CD14-positive monocyte (primary cell): ENCODE data around the gene CDC14A. TPM values are rescaled to one million over a fixed set of nuclear protein-coding genes. Genes with fewer than 3 reads are reported as not detected.

ENCODE experiments used
- DNase-seq, 3 donors: peaks; one replicate each; pipeline ENCODE4 v3.0.0-alpha.2; 2011 to 2022
- H2AFZ ChIP-seq: 2 replicates; pipeline ENCODE4 v1.6.0; 2012; ENCODE audit warnings: mild to moderate bottlenecking, low read depth, low read length, inconsistent platforms; ENCODE audit not compliant: insufficient read depth, poor library complexity, severe bottlenecking
- H3K27ac ChIP-seq, 2 donors: 1 replicate in 1 of 2; 2 replicates in 1 of 2; pipeline ENCODE4 v1.5.1; 2012 to 2013; ENCODE audit warnings: low read length in 2 of 2, control low read depth in 1 of 2, inconsistent platforms in 1 of 2, low read depth in 1 of 2, mild to moderate bottlenecking in 1 of 2
- H3K27me3 ChIP-seq, 2 donors: one replicate each; pipeline versions ENCODE4 v1.6.0 to v1.6.1; 2011 to 2013; ENCODE audit warnings: low read length in 2 of 2; ENCODE audit not compliant: control insufficient read depth in 2 of 2, insufficient read depth in 2 of 2
- H3K36me3 ChIP-seq, 2 donors: replicated peaks in 1 of 2; 1 replicate in 1 of 2; 2 replicates in 1 of 2; pipeline versions ENCODE4 v1.5.1 to v1.6.1; 2012 to 2013; ENCODE audit warnings: low read length in 2 of 2, control low read depth in 1 of 2, inconsistent platforms in 1 of 2, mild to moderate bottlenecking in 1 of 2; ENCODE audit not compliant: insufficient read depth in 2 of 2, control insufficient read depth in 1 of 2
- H3K4me1 ChIP-seq, 2 donors: 1 replicate in 1 of 2; 2 replicates in 1 of 2; pipeline versions ENCODE4 v1.5.1 to v1.6.1; 2012 to 2013; ENCODE audit warnings: low read length in 2 of 2, control low read depth in 1 of 2, inconsistent platforms in 1 of 2, mild to moderate bottlenecking in 1 of 2, moderate library complexity in 1 of 2; ENCODE audit not compliant: insufficient read depth in 2 of 2, control insufficient read depth in 1 of 2
- H3K4me2 ChIP-seq: replicated peaks from 2 replicates; pipeline ENCODE3; 2012; ENCODE audit warnings: low read length, moderate library complexity, mild to moderate bottlenecking; ENCODE audit not compliant: poor library complexity, severe bottlenecking; ENCODE audit errors: extremely low read depth
- H3K4me3 ChIP-seq, 3 experiments: fragments of 200-600 bp in 1 of 3; sonication (generic) in 1 of 3; replicated peaks in 1 of 3; 1 replicate in 2 of 3; 2 replicates in 1 of 3; pipeline ENCODE4 v1.5.1; 2011 to 2013; ENCODE audit warnings: low read length in 3 of 3, mild to moderate bottlenecking in 3 of 3, control low read depth in 2 of 3, low read depth in 2 of 3, inconsistent platforms in 1 of 3, moderate library complexity in 1 of 3
- H3K79me2 ChIP-seq: 2 replicates; pipeline ENCODE4 v1.6.0; 2012; ENCODE audit warnings: mild to moderate bottlenecking, control low read depth, inconsistent platforms, low read length, moderate library complexity; ENCODE audit not compliant: insufficient read depth
- H3K9ac ChIP-seq: 2 replicates; pipeline ENCODE4 v1.6.0; 2017; ENCODE audit warnings: low read length, mild to moderate bottlenecking; ENCODE audit not compliant: insufficient read depth, poor library complexity, severe bottlenecking
- H3K9me3 ChIP-seq, 2 donors: replicated peaks in 1 of 2; 1 replicate in 1 of 2; 2 replicates in 1 of 2; pipeline versions ENCODE4 v1.5.1 to v1.6.1; 2012 to 2013; ENCODE audit warnings: low read length in 2 of 2, control low read depth in 1 of 2; ENCODE audit not compliant: control insufficient read depth in 1 of 2, insufficient read depth in 1 of 2
- H4K20me1 ChIP-seq: 2 replicates; pipeline ENCODE4 v1.6.0; 2012; ENCODE audit warnings: mild to moderate bottlenecking, low read length, control low read depth, moderate library complexity; ENCODE audit not compliant: insufficient read depth
- H3K27ac Mint-ChIP-seq, 7 donors: one replicate each; pipeline ENCODE4 v1.8.0; 2020; ENCODE audit warnings: mild to moderate bottlenecking in 7 of 7, mixed read lengths in 7 of 7, moderate library complexity in 6 of 7, inconsistent platforms in 2 of 7
- H3K27me3 Mint-ChIP-seq, 3 donors: one replicate each; pipeline ENCODE4 v1.8.0; 2021 to 2022; ENCODE audit warnings: low read depth in 3 of 3, mild to moderate bottlenecking in 3 of 3, mixed read lengths in 3 of 3, moderate library complexity in 3 of 3, inconsistent platforms in 1 of 3
- H3K36me3 Mint-ChIP-seq, 2 donors: one replicate each; pipeline ENCODE4 v1.8.0; 2020; ENCODE audit warnings: mixed read lengths in 2 of 2, inconsistent platforms in 1 of 2, mild to moderate bottlenecking in 1 of 2
- H3K4me1 Mint-ChIP-seq: one replicate; pipeline ENCODE4 v1.8.0; 2020; ENCODE audit warnings: mild to moderate bottlenecking, mixed read lengths
- H3K4me3 Mint-ChIP-seq, 2 donors: one replicate each; pipeline ENCODE4 v1.8.0; 2020; ENCODE audit warnings: mild to moderate bottlenecking in 2 of 2, mixed read lengths in 2 of 2, moderate library complexity in 1 of 2
- H3K9me3 Mint-ChIP-seq, 7 donors: one replicate each; pipeline ENCODE4 v1.8.0; 2020 to 2022; ENCODE audit warnings: mixed read lengths in 7 of 7, mild to moderate bottlenecking in 6 of 7, moderate library complexity in 6 of 7, inconsistent platforms in 2 of 7
- CTCF ChIP-seq: fragments of 200-600 bp; IDR thresholded peaks from one replicate; pipeline ENCODE4 v1.8.0; 2022; ENCODE audit warnings: antibody characterized with exemption, mild to moderate bottlenecking
- WGBS: methylation state at CpG from one replicate; pipeline ENCODE4 v1.1.5; 2013; ENCODE audit warnings: missing lambda C conversion rate; ENCODE audit not compliant: insufficient coverage; 5-methylcytosine and 5-hydroxymethylcytosine counted together
- intact Hi-C, 2 donors: fragments of 100-400 bp; cut with micrococcal nuclease; formaldehyde crosslinking; loops; one replicate each; pipeline versions ENCODE4 v1.15.0 to v1.15.1; 2023
- polyA plus RNA-seq, 3 donors: library from polyadenylated mRNA; depleted of rRNA in 1 of 3; unstranded in 2 of 3; stranded (reverse) in 1 of 3; fragments of 300-500 nt in 2 of 3; fragments of >200 nt in 1 of 3; fragmentation: Illumina TruSeq in 2 of 3; gene quantifications; 1 replicate in 2 of 3; 2 replicates in 1 of 3; pipeline ENCODE4 v1.2.3, GENCODE V29; 2012 to 2021

The CDC14A gene
- polyA plus RNA-seq, 3 donors = 4.2 to 9.2 (median 6.1) TPM

GRCh38 chr1:100353071-100353801 lies 930 bp downstream of the CDC14A start:
- Histone ChIP-seq H3K79me2 (peaks cover 58% of the 10 kb centered on the region), H3K9me3 (no peaks in the 10 kb centered on the region), H4K20me1 (peaks cover 37% of the 10 kb centered on the region), H3K9ac (peak overlapping the region; percentile 84), H2AFZ (peak overlapping the region; percentile 85), H3K4me2 (peak overlapping the region; percentile 97), H3K27me3 (no peaks in the 10 kb centered on the region), H3K4me3 (peak overlapping the region; percentile 81 to 98 (median 97)), H3K4me1 (peaks cover 36 to 55% of the 10 kb centered on the region in 2 donors), H3K27ac (peak overlapping the region; percentile 76 to 91), H3K36me3 (peaks cover 0 to 7% of the 10 kb centered on the region in 2 donors)
- Mint-ChIP-seq H3K4me3 (peak overlapping the region; percentile 98), H3K4me1 (peaks cover 61% of the 10 kb centered on the region), H3K27ac (peak overlapping the region; percentile 90 to 96 (median 94)), H3K27me3 (peaks cover 0 to 6% (median 0%) of the 10 kb centered on the region in 3 donors), H3K36me3 (peaks cover 15 to 17% of the 10 kb centered on the region in 2 donors), H3K9me3 (no peaks in the 10 kb centered on the region)
- TF ChIP-seq CTCF = no peak
- intact Hi-C loops = loop anchor here (5.0 to 10.0 kb wide), 2 partner anchors 86 to 88 kb away; partner anchors contain the start of gene RTCA (in 2 of the 2)
- peak; percentile 16 to 69 (median 45) for DNase-seq
- 0% methylated on average over 21 of the region's 28 CpGs for WGBS

- Histone ChIP-seq H3K79me2 (peaks cover 65% of the 10 kb centered on the region), H3K27ac (no peak overlapping the region), H3K4me1 (peaks cover 38 to 59% of the 10 kb centered on the region in 2 donors), H3K9ac (peak overlapping the region; percentile 84), H3K27me3 (no peaks in the 10 kb centered on the region), H3K36me3 (peaks cover 0 to 7% of the 10 kb centered on the region in 2 donors), H3K4me2 (peak overlapping the region; percentile 97), H4K20me1 (peaks cover 38% of the 10 kb centered on the region), H3K4me3 (peak overlapping the region in 1 of 3 experiments; percentile 98), H2AFZ (no peak overlapping the region), H3K9me3 (no peaks in the 10 kb centered on the region)
- TF ChIP-seq CTCF = no peak
- Mint-ChIP-seq H3K4me3 (peak overlapping the region; percentile 98), H3K4me1 (peaks cover 66% of the 10 kb centered on the region), H3K36me3 (peaks cover 15 to 19% of the 10 kb centered on the region in 2 donors), H3K9me3 (no peaks in the 10 kb centered on the region), H3K27ac (peak overlapping the region in 2 of 7 donors; percentile 5 to 94), H3K27me3 (peaks cover 0 to 6% (median 0%) of the 10 kb centered on the region in 3 donors)
- no peak for DNase-seq
- no CpG with 5 or more reads among the region's 1 CpG for WGBS
- intact Hi-C loops = loop anchor here (5.0 to 10.0 kb wide), 2 partner anchors 87 to 89 kb away; partner anchors contain the start of gene RTCA (in 2 of the 2)
These were observed 1.7 kb downstream of the CDC14A start for GRCh38 chr1:100353988-100354387.
